ENCODE results near the gene RBM22.

RBM22 gene

DNA sequence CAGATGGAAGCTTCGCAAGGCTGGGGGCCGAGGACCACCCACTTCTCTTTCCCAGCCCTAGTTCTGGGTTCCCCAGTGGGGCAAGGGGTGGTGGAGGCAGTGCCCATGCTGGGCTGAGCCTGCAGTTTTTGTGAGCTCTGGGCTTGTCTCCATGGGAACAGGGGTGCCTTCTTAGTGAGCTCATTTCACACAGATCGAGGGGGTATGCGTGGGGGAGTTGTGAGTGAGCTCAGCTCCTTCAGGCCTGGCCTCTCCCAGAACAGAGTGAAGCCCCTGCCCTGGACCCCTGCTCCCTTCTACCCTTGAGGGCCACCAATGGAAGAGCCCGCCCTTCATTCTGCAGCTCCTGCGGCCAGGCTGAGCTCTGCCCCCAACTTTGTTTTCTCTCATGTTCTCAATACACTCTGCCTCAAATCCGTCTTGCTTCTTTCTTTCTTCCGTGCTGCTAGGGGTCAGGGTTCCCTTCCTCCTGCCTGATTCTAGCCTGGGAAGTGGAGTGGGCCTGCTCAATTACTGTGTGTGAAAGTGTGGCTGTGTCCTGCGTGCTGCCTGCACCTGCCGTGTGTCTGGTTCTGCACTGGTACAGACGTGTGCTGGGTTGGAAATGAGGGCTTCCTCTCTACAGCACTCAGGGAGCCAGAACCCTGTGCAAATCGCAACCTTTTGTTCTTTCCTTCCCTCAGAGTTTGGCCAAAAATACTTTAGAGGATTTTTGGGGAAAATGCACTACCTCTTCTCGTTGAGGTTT is 48.8 kb downstream of the RBM22 start:
- no peak for DNase-seq

DNA sequence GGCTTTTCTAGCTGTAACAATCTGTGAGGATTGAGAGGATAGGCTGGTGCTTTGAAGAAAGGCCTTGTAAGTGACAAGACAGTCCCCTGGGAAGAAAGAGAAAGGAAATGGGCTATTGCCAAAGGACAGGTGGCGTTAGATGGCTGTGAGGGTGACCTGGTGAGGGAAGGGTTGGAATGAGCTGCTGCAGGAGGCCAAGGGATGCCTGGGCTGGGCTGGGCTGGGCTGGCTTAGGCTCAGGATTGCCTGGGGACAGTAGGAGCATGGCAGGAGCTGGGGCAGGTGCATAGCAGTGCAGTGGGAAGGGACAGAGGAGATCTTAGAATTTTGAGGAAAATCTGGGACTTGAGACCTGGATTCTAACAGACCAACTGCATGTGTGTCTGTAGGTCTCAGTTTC is 49.5 kb downstream of the RBM22 start:
- no peak for DNase-seq

GRCh38 chr5:150650021-150651006 is 50.5 kb downstream of the RBM22 start:
- no peak for DNase-seq

GRCh38 chr5:150649108-150650020 is 51.5 kb downstream of the RBM22 start:
- no peak for DNase-seq

GRCh38 chr5:150648294-150649107 is 52.4 kb downstream of the RBM22 start:
- no peak for DNase-seq

DNA sequence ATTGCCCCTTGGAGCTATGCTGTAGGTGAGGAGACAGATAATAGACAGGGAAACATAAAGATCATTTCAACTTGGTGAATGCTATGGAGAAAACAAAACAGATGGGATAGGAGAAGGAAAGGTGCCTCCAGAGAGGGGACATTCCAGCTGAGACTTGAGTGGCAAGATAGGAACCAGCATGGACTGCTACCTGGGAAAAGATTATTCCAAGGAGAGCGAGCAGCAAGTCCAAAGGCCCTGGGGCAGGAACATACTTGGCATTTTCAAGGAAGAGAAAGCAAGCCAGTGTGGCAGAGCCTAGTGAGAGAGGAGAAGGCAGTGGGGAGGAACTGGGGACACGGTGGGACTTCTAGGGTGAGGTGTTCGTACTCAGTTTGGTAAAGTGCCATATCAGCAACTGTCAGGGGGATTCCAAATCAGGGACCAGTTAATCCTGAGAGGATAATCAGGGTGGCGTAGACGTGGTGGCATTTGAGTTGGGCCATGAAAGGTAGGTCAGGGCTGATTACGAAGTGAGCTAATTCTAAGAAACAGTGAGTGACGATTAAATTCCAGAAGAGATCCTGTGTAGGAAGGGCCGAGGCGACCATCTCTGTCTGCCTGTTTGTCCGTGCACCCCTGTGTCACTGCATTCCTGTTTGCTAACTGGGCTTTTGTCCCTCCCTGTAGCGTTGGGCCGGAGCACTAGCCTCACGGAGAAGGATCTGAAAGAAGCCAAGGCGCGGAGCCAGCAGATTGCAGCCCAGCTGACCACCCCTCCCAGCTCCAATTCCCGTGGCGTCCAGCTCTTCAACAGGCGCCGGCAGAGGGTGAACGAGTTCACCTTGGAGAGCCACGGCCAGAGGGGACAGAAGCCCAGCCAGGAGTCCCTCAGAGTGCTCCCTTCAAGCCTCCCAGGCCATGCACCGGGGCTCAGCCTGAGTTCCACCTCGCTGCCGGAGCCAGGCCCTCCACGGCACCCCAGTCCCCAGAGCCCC is 53.3 kb downstream of the RBM22 start:
- no peak for DNase-seq

DNA sequence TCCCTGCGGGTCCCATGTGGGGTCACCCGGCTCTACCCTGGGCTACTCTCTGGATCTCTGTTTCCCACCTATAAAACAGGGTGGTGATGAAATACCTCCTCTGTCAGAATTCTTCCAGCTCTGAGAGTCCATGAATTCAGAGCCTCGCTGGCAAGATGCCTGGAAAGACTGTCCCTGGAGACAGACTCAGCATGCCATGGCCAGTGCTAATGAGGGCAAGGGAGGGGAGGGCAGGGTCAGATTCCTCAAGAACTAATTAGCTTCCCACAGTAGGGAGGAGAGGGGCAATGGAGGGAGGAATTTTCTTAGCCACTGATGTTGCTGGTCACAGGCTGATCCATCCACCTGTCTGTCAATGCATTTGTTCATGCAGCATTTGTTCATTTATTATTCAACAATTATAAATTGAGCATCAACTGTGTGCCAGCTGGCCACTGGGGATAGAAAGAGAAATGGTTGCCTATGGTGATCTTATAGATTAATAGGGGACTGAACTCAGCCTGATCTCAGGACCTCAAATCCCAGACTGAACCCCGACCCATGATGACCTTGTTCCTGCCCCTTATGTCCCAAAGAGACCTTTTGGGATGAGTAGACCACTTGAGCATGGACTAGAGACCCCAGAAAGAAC is 55.7 kb downstream of the RBM22 start:
- peak; percentile 91 for DNase-seq

GRCh38 chr5:150644514-150644913 is 56.3 kb downstream of the RBM22 start:
- no peak for DNase-seq

DNA sequence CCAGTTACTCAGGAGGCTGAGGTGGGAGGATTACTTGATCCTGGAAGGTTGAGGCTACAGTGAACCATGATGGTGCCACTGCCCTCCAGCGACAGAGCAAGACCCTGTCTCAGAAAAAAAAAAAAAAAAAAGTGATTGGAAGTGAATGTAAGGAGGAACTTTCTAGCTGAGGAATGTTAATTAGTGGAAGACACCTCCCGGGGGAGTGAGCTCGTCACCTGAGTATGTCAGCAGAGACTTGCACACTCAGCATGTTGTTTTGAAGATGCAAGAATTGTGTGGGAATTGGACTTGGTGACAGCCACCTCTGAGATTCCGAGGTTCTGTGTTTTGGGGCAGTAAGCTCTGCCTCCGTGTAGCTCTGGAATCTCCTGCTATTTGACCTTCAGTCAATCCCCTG is 56.8 kb downstream of the RBM22 start:
- peak; percentile 44 for DNase-seq

- no peak for DNase-seq
Measured at GRCh38 chr5:150642991-150643710, 57.7 kb downstream of the RBM22 start.

- peak; percentile 94 for DNase-seq
Measured at GRCh38 chr5:150642567-150642927, 58.3 kb downstream of the RBM22 start.

GRCh38 chr5:150641824-150642566 is 58.9 kb downstream of the RBM22 start:
- no peak for DNase-seq

- peak; percentile 82 for DNase-seq
Measured at GRCh38 chr5:150641006-150641570, 59.8 kb downstream of the RBM22 start.
